ENCODE measurements around the gene SNTG2.
"Not testable (repeated sequence)": the region's sequence is repeated elsewhere in the genome, so short reads cannot be mapped to it uniquely, and the experiment has no call there.

The SNTG2 gene

GRCh38 chr2:950080-950966 is at the start of gene SNTG2:
SNTG2 (plus strand) TSS chr2:950849; CDS start chr2:950997, 148 bp downstream.
- peak; percentile 1 for DNase-seq
- TF ChIP-seq GATA1 (IDR thresholded peaks at IDR 0.05; ENCODE audit: low read depth, low read length) (no peak), POLR2A (IDR thresholded peaks at IDR 0.05; ENCODE audit: low read length) (no peak)

- DNase-seq, result no peak
- TF ChIP-seq POLR2A (IDR thresholded peaks at IDR 0.05; ENCODE audit: low read length) (no peak), GATA1 (IDR thresholded peaks at IDR 0.05; ENCODE audit: low read depth, low read length) (no peak)
Observed at GRCh38 chr2:902584-902983, 48.1 kb upstream of the SNTG2 start.

GRCh38 chr2:903223-903900 is 47.3 kb upstream of the SNTG2 start:
- DNase-seq, result no peak
- no peak for TF ChIP-seq GATA1 (IDR thresholded peaks at IDR 0.05; ENCODE audit: low read depth, low read length)
- no peak for TF ChIP-seq POLR2A (IDR thresholded peaks at IDR 0.05; ENCODE audit: low read length)

- TF ChIP-seq POLR2A (IDR thresholded peaks at IDR 0.05; ENCODE audit: low read length) (no peak), GATA1 (IDR thresholded peaks at IDR 0.05; ENCODE audit: low read depth, low read length) (no peak)
Observed at GRCh38 chr2:904246-905024, 46.2 kb upstream of the SNTG2 start.

GRCh38 chr2:905091-905832 is 45.4 kb upstream of the SNTG2 start:
- no peak for TF ChIP-seq GATA1 (IDR thresholded peaks at IDR 0.05; ENCODE audit: low read depth, low read length)
- TF ChIP-seq POLR2A (IDR thresholded peaks at IDR 0.05; ENCODE audit: low read length), result no peak
- no peak for DNase-seq

More at GRCh38 chr2:904246-905024, 46.2 kb upstream of the SNTG2 start:
- no peak for DNase-seq

GRCh38 chr2:905833-906140 is 44.9 kb upstream of the SNTG2 start:
- no peak for TF ChIP-seq POLR2A (IDR thresholded peaks at IDR 0.05; ENCODE audit: low read length)
- TF ChIP-seq GATA1 (IDR thresholded peaks at IDR 0.05; ENCODE audit: low read depth, low read length), result no peak
- DNase-seq, result no peak

GRCh38 chr2:907706-908105 is 42.9 kb upstream of the SNTG2 start:
- no peak for TF ChIP-seq GATA1 (IDR thresholded peaks at IDR 0.05; ENCODE audit: low read depth, low read length)
- TF ChIP-seq POLR2A (IDR thresholded peaks at IDR 0.05; ENCODE audit: low read length), result no peak
- DNase-seq, result no peak

- DNase-seq, result no peak
- TF ChIP-seq POLR2A (IDR thresholded peaks at IDR 0.05; ENCODE audit: low read length) (no peak), GATA1 (IDR thresholded peaks at IDR 0.05; ENCODE audit: low read depth, low read length) (no peak)
Observed at GRCh38 chr2:908568-908967, 42.1 kb upstream of the SNTG2 start.

GRCh38 chr2:909764-910379 is 40.8 kb upstream of the SNTG2 start:
- not testable (repeated sequence) for DNase-seq

- DNase-seq, result no peak
- TF ChIP-seq POLR2A (IDR thresholded peaks at IDR 0.05; ENCODE audit: low read length) (no peak), GATA1 (IDR thresholded peaks at IDR 0.05; ENCODE audit: low read depth, low read length) (no peak)
Observed at GRCh38 chr2:910698-911097, 40.0 kb upstream of the SNTG2 start.

- no peak for DNase-seq
- TF ChIP-seq GATA1 (IDR thresholded peaks at IDR 0.05; ENCODE audit: low read depth, low read length) (no peak), POLR2A (IDR thresholded peaks at IDR 0.05; ENCODE audit: low read length) (no peak)
Observed at GRCh38 chr2:915979-916378, 34.7 kb upstream of the SNTG2 start.

- no peak for DNase-seq
- TF ChIP-seq GATA1 (IDR thresholded peaks at IDR 0.05; ENCODE audit: low read depth, low read length) (no peak), POLR2A (IDR thresholded peaks at IDR 0.05; ENCODE audit: low read length) (no peak)
Observed at GRCh38 chr2:916935-917334, 33.7 kb upstream of the SNTG2 start.

- no peak for DNase-seq
- TF ChIP-seq GATA1 (IDR thresholded peaks at IDR 0.05; ENCODE audit: low read depth, low read length), result no peak
- TF ChIP-seq POLR2A (IDR thresholded peaks at IDR 0.05; ENCODE audit: low read length), result no peak
Observed at GRCh38 chr2:919672-920071, 31.0 kb upstream of the SNTG2 start.

All from erythroblast (primary cell).